A549 (cell line): Measurements from ENCODE around the gene C12orf42. TPM values are rescaled to one million over a fixed set of nuclear protein-coding genes. Genes with fewer than 3 reads are reported as not detected.

Source experiments
- ATAC-seq, 2 experiments: fragments of 200-7000 bp in 1 of 2; fragments of >200 bp in 1 of 2; cut with Nextera tagmentation in 1 of 2; cut with Tn5 transposase in 1 of 2; 3 replicates each; pipeline versions ENCODE4 v1.8.0 to v1.9.1; 2018 to 2020; ENCODE audit warnings: mild to moderate bottlenecking in 1 of 2, moderate library complexity in 1 of 2
- CTCF ChIA-PET: fragments of 300-600 bp; sonication (Branson Sonifier 250); formaldehyde crosslinking; extraction: SDS; loops from one replicate; lab custom pipeline; 2021; ENCODE audit warnings: antibody characterized with exemption, inconsistent platforms; lab: Yijun Ruan, JAX
- POLR2A ChIA-PET: fragments of 350-600 bp; formaldehyde crosslinking; extraction: SDS; loops from one replicate; lab custom pipeline; 2021; ENCODE audit warnings: antibody characterized with exemption, inconsistent platforms; lab: Yijun Ruan, JAX
- DNase-seq, 2 experiments: peaks; one replicate each; pipeline versions ENCODE4 v3.0.0 to v3.0.0-alpha.2; 2011 to 2016; ENCODE audit warnings: low read depth in 1 of 2, low spot score in 1 of 2
- FAIRE-seq: peaks from 2 replicates; lab custom pipeline; 2011; peaks lifted over from hg19 to GRCh38; lab: Jason Lieb, UNC
- H3K27ac ChIP-seq, 2 experiments: fragments of >200 bp; sonication (Bioruptor Twin); formaldehyde crosslinking; 3 replicates each; pipeline ENCODE4 v1.5.1; 2016 to 2017
- H3K4me1 ChIP-seq: fragments of >200 bp; sonication (Bioruptor Twin); formaldehyde crosslinking; 3 replicates; pipeline ENCODE4 v1.6.1; 2016
- H3K4me2 ChIP-seq: fragments of >200 bp; sonication (Bioruptor Twin); formaldehyde crosslinking; 3 replicates; pipeline ENCODE4 v1.6.1; 2016
- H3K4me3 ChIP-seq: fragments of >200 bp; sonication (Bioruptor Twin); formaldehyde crosslinking; 3 replicates; pipeline ENCODE4 v1.5.1; 2016
- H3K9me3 ChIP-seq: fragments of >200 bp; sonication (Bioruptor Twin); formaldehyde crosslinking; 3 replicates; pipeline ENCODE4 v1.6.1; 2016
- BHLHE40 ChIP-seq: IDR thresholded peaks from 2 replicates; pipeline ENCODE4 v1.6.1; 2012; ENCODE audit warnings: low read depth, low read length, inconsistent platforms
- CBX8 ChIP-seq: fragments of 200-600 bp; sonication (generic); IDR thresholded peaks from 2 replicates; pipeline ENCODE4 v1.6.1; 2016
- CEBPB ChIP-seq, 2 experiments: fragments of >200 bp in 1 of 2; sonication (Bioruptor Twin) in 1 of 2; formaldehyde crosslinking in 1 of 2; IDR thresholded peaks; 2 replicates each; pipeline ENCODE4 v1.6.1; 2012 to 2016
- CHD2 ChIP-seq: fragments of 150-350 bp; IDR thresholded peaks from 2 replicates; pipeline ENCODE4 v1.6.1; 2014; ENCODE audit warnings: low read length; ENCODE audit not compliant: partially characterized antibody
- CHD4 ChIP-seq: fragments of 200-600 bp; sonication (generic); IDR thresholded peaks from 2 replicates; pipeline ENCODE4 v1.6.1; 2016; ENCODE audit warnings: antibody characterized with exemption, mild to moderate bottlenecking, borderline replicate concordance
- ESRRA ChIP-seq: fragments of 150-350 bp; IDR thresholded peaks from 2 replicates; pipeline ENCODE4 v1.6.1; 2014; ENCODE audit warnings: mild to moderate bottlenecking, low read length, borderline replicate concordance
- GATA3 ChIP-seq: IDR thresholded peaks from 2 replicates; pipeline ENCODE4 v1.6.1; 2012; ENCODE audit warnings: borderline replicate concordance
- HDAC2 ChIP-seq: fragments of 200-600 bp; sonication (generic); IDR thresholded peaks from 2 replicates; pipeline ENCODE4 v1.6.1; 2016
- JUNB ChIP-seq: fragments of >200 bp; sonication (Bioruptor Twin); formaldehyde crosslinking; IDR thresholded peaks from 2 replicates; pipeline ENCODE4 v1.6.1; 2016
- MYC ChIP-seq: IDR thresholded peaks from 2 replicates; pipeline ENCODE4 v1.6.1; 2012; ENCODE audit warnings: mild to moderate bottlenecking, inconsistent platforms, low read length, improper control_type of control experiment, borderline replicate concordance
- PHF8 ChIP-seq: fragments of 200-600 bp; sonication (generic); IDR thresholded peaks from 2 replicates; pipeline ENCODE4 v1.6.1; 2016; ENCODE audit warnings: low read depth, mild to moderate bottlenecking, antibody characterized with exemption, moderate library complexity, borderline replicate concordance
- POLR2AphosphoS2 ChIP-seq: conservative IDR thresholded peaks from 2 replicates; pipeline ENCODE4 v1.6.1; 2012; ENCODE audit warnings: low read length, improper control_type of control experiment, inconsistent platforms
- RFX5 ChIP-seq: fragments of 450-650 bp; IDR thresholded peaks from 2 replicates; pipeline ENCODE4 v1.7.1; 2014; ENCODE audit warnings: antibody characterized with exemption, mild to moderate bottlenecking, moderate library complexity
- RNF2 ChIP-seq: fragments of 200-600 bp; sonication (generic); IDR thresholded peaks from 2 replicates; pipeline ENCODE4 v1.6.1; 2016; ENCODE audit warnings: low read depth, mild to moderate bottlenecking, antibody characterized with exemption, moderate library complexity, borderline replicate concordance
- ZFP36 ChIP-seq: fragments of 450-650 bp; IDR thresholded peaks from 2 replicates; pipeline ENCODE4 v1.6.1; 2014; ENCODE audit warnings: borderline replicate concordance; ENCODE audit not compliant: partially characterized antibody
- ZSCAN20 ChIP-seq: fragments of 250-450 bp; sonication (Bioruptor Pico); IDR thresholded peaks from 2 replicates; pipeline ENCODE4 v1.8.0; 2022; ENCODE audit warnings: mild to moderate bottlenecking, moderate library complexity
- WGBS: methylation state at CpG from one replicate; pipeline ENCODE4 v1.1.6; 2017; ENCODE audit errors: missing lambda C conversion rate; 5-methylcytosine and 5-hydroxymethylcytosine counted together
- polyA plus RNA-seq, 4 experiments: library from polyadenylated mRNA; depleted of rRNA in 3 of 4; stranded (reverse); fragments of >200 nt; fragmentation: RNase III in 1 of 4; extraction: RNeasy Plus Mini Kit Qiagen cat#74134 plus additional on column Dnase treatment in 1 of 4; gene quantifications; 2 replicates in 3 of 4; 3 replicates in 1 of 4; pipeline ENCODE4 v1.2.3, GENCODE V29; 2011 to 2017
- TF ChIP-seq, protein P1 (sequence below): fragments of 450-650 bp; IDR thresholded peaks from 2 replicates; pipeline ENCODE4 v1.6.1; 2014; ENCODE audit warnings: antibody characterized with exemption
- TF ChIP-seq, protein P2 (sequence below): fragments of 150-350 bp; IDR thresholded peaks from 2 replicates; pipeline ENCODE4 v1.6.1; 2014; ENCODE audit warnings: low read depth, mild to moderate bottlenecking, low read length
- TF ChIP-seq, protein P3 (sequence below): fragments of 200-600 bp; sonication (generic); IDR thresholded peaks from 2 replicates; pipeline ENCODE4 v1.6.1; 2016; ENCODE audit warnings: antibody characterized with exemption, mild to moderate bottlenecking, moderate library complexity

The C12orf42 gene
- polyA plus RNA-seq, 2 of the 4 experiments (the other 2 are of a cell fraction): not detected

GRCh38 chr12:103442822-103443221, 52.9 kb downstream of the C12orf42 start:
- WGBS: 6% methylated on average over 3 of the region's 3 CpGs
- Histone ChIP-seq H3K27ac (no peak overlapping the region), H3K4me3 (no peak overlapping the region), H3K4me2 (no peak overlapping the region)
- no peak for FAIRE-seq
- ATAC-seq: no peak
- CTCF ChIA-PET: no interaction called here
- TF ChIP-seq ZSCAN20 (no peak), PHF8 (no peak), JUNB (no peak), RNF2 (no peak), GATA3 (no peak), CBX8 (no peak), ZFP36 (no peak), RFX5 (no peak), CHD2 (no peak), BHLHE40 (no peak)
- TF ChIP-seq, protein P1, sequence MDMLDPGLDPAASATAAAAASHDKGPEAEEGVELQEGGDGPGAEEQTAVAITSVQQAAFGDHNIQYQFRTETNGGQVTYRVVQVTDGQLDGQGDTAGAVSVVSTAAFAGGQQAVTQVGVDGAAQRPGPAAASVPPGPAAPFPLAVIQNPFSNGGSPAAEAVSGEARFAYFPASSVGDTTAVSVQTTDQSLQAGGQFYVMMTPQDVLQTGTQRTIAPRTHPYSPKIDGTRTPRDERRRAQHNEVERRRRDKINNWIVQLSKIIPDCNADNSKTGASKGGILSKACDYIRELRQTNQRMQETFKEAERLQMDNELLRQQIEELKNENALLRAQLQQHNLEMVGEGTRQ: no peak
- TF ChIP-seq, protein P2, sequence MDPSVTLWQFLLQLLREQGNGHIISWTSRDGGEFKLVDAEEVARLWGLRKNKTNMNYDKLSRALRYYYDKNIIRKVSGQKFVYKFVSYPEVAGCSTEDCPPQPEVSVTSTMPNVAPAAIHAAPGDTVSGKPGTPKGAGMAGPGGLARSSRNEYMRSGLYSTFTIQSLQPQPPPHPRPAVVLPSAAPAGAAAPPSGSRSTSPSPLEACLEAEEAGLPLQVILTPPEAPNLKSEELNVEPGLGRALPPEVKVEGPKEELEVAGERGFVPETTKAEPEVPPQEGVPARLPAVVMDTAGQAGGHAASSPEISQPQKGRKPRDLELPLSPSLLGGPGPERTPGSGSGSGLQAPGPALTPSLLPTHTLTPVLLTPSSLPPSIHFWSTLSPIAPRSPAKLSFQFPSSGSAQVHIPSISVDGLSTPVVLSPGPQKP: no peak
- TF ChIP-seq, all 56 proteins: peak for 0
- no peak for DNase-seq
- POLR2A ChIA-PET: no interaction called here
- H3K9me3 ChIP-seq: peaks cover 3% of the 10 kb centered on the region; the same call in 2 of the 3 replicates
- no peaks in the 10 kb centered on the region for H3K4me1 ChIP-seq

DNA sequence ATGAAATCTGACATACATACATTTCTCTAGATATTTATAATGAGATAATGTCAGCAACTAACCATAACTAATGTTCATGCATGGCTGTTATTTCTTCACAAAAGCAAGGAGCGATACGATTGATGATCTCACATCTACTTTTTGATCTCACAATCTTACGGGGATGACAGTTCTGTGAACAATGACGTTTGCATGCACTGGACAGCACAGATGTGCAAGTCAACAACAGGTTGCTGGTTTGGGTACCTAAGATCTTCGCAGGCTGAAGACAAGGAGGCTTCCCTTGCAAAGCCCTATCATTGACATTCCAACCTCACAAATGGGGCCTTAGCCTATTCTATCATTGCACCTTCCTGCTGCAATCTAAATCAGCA, 53.6 kb downstream of the C12orf42 start:
- H3K4me2 ChIP-seq: no peak overlapping the region
- WGBS: 44% methylated on average over 5 of the region's 5 CpGs
- no peak overlapping the region for H3K27ac ChIP-seq
- no peak for FAIRE-seq
- H3K4me3 ChIP-seq: no peak overlapping the region
- TF ChIP-seq CHD4 (no peak), RNF2 (no peak), HDAC2 (no peak), POLR2AphosphoS2 (no peak), MYC (no peak), ESRRA (no peak), CEBPB (IDR thresholded peaks at IDR 0.05) (no peak)
- TF ChIP-seq, protein P3, sequence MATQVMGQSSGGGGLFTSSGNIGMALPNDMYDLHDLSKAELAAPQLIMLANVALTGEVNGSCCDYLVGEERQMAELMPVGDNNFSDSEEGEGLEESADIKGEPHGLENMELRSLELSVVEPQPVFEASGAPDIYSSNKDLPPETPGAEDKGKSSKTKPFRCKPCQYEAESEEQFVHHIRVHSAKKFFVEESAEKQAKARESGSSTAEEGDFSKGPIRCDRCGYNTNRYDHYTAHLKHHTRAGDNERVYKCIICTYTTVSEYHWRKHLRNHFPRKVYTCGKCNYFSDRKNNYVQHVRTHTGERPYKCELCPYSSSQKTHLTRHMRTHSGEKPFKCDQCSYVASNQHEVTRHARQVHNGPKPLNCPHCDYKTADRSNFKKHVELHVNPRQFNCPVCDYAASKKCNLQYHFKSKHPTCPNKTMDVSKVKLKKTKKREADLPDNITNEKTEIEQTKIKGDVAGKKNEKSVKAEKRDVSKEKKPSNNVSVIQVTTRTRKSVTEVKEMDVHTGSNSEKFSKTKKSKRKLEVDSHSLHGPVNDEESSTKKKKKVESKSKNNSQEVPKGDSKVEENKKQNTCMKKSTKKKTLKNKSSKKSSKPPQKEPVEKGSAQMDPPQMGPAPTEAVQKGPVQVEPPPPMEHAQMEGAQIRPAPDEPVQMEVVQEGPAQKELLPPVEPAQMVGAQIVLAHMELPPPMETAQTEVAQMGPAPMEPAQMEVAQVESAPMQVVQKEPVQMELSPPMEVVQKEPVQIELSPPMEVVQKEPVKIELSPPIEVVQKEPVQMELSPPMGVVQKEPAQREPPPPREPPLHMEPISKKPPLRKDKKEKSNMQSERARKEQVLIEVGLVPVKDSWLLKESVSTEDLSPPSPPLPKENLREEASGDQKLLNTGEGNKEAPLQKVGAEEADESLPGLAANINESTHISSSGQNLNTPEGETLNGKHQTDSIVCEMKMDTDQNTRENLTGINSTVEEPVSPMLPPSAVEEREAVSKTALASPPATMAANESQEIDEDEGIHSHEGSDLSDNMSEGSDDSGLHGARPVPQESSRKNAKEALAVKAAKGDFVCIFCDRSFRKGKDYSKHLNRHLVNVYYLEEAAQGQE: no peak
- ChIA-PET POLR2A (interaction anchor here (0.6 kb wide), 1 partner anchor 15 kb away, joined by 4 read pairs; no protein-coding TSS in a partner anchor), CTCF (no interaction called here)
- H3K9me3 ChIP-seq: peaks cover 3% of the 10 kb centered on the region; the same call in 2 of the 3 replicates
- no peak for DNase-seq
- no peaks in the 10 kb centered on the region for H3K4me1 ChIP-seq
- no peak for ATAC-seq
